Keratinocyte (primary cell): Measurements from ENCODE around the gene RFX3. TPM values are rescaled to one million over a fixed set of nuclear protein-coding genes. Genes with fewer than 3 reads are reported as not detected.

Experiments
- DNase-seq: peaks from one replicate; pipeline ENCODE4 v3.0.0-alpha.2; 2011; ENCODE audit warnings: low read depth, missing footprints, low spot score
- FAIRE-seq: peaks from 2 replicates; lab custom pipeline; 2011; peaks lifted over from hg19 to GRCh38; lab: Jason Lieb, UNC
- H2AFZ ChIP-seq: 2 replicates; pipeline ENCODE4 v1.6.0; 2012; ENCODE audit warnings: low read length, control low read depth, inconsistent platforms; ENCODE audit not compliant: control insufficient read depth
- H3K27ac ChIP-seq: 2 replicates; pipeline ENCODE4 v1.5.1; 2011; ENCODE audit warnings: low read length; ENCODE audit not compliant: control insufficient read depth, insufficient read depth
- H3K27me3 ChIP-seq: 3 replicates; pipeline ENCODE4 v1.6.0; 2011; ENCODE audit warnings: low read length; ENCODE audit not compliant: control insufficient read depth, insufficient read depth; ENCODE audit errors: extremely low read depth
- H3K36me3 ChIP-seq, 2 experiments: 2 replicates in 1 of 2; 3 replicates in 1 of 2; pipeline ENCODE4 v1.5.1; 2011; ENCODE audit warnings: low read length in 2 of 2, mild to moderate bottlenecking in 1 of 2; ENCODE audit not compliant: control insufficient read depth in 2 of 2, insufficient read depth in 2 of 2; ENCODE audit errors: extremely low read depth in 1 of 2
- H3K4me1 ChIP-seq: 3 replicates; pipeline ENCODE4 v1.5.1; 2011; ENCODE audit warnings: low read length; ENCODE audit not compliant: control insufficient read depth, insufficient read depth; ENCODE audit errors: extremely low read depth
- H3K4me2 ChIP-seq: 3 replicates; pipeline ENCODE4 v1.6.0; 2011; ENCODE audit warnings: low read depth, low read length; ENCODE audit not compliant: control insufficient read depth, insufficient read depth; ENCODE audit errors: extremely low read depth
- H3K4me3 ChIP-seq, 3 experiments: fragments of 200-600 bp in 1 of 3; sonication (generic) in 1 of 3; 2 replicates in 2 of 3; 3 replicates in 1 of 3; pipeline ENCODE4 v1.5.1; 2011 to 2016; ENCODE audit warnings: low read length in 3 of 3, mild to moderate bottlenecking in 3 of 3, control low read depth in 2 of 3, inconsistent platforms in 1 of 3, low read depth in 1 of 3, mixed read lengths in 1 of 3, mixed run types in 1 of 3, moderate library complexity in 1 of 3; ENCODE audit not compliant: control insufficient read depth in 2 of 3, insufficient read depth in 2 of 3; ENCODE audit errors: extremely low read depth in 1 of 3
- H3K79me2 ChIP-seq: 2 replicates; pipeline ENCODE4 v1.6.0; 2012; ENCODE audit warnings: low read length; ENCODE audit not compliant: control insufficient read depth, insufficient read depth
- H3K9ac ChIP-seq: 3 replicates; pipeline ENCODE4 v1.6.0; 2011; ENCODE audit warnings: low read length; ENCODE audit not compliant: control insufficient read depth, insufficient read depth; ENCODE audit errors: extremely low read depth
- H3K9me1 ChIP-seq: 3 replicates; pipeline ENCODE4 v1.6.0; 2011; ENCODE audit warnings: low read length; ENCODE audit not compliant: control insufficient read depth, insufficient read depth; ENCODE audit errors: extremely low read depth
- H3K9me3 ChIP-seq: 2 replicates; pipeline ENCODE4 v1.5.1; 2012; ENCODE audit warnings: low read depth, low read length; ENCODE audit not compliant: control insufficient read depth
- H4K20me1 ChIP-seq: 3 replicates; pipeline ENCODE4 v1.6.0; 2011; ENCODE audit warnings: low read length; ENCODE audit not compliant: control insufficient read depth, insufficient read depth; ENCODE audit errors: extremely low read depth
- EZH2 ChIP-seq: IDR thresholded peaks from one replicate; pipeline ENCODE4 v1.6.1; 2012; ENCODE audit warnings: inconsistent platforms, mild to moderate bottlenecking, low read length, moderate library complexity
- dilution Hi-C: fragments of 300-500 bp; cut with MboI; formaldehyde crosslinking; loops from one replicate; pipeline ENCODE4 v1.7.0; 2020; ENCODE audit warnings: low sequenced_read_pairs; ENCODE audit not compliant: extremely low pct_ligation_motif_present
- polyA plus RNA-seq, 5 experiments: library from polyadenylated mRNA; depleted of rRNA in 3 of 5; stranded (reverse) in 3 of 5; stranded (forward) in 1 of 5; unstranded in 1 of 5; fragments of >200 nt; gene quantifications; 1 replicate in 1 of 5; 2 replicates in 3 of 5; 3 replicates in 1 of 5; pipeline versions ENCODE4 v1.2.1 to v1.2.3, GENCODE V29; 2011 to 2012; ENCODE audit warnings: missing spikeins in 2 of 5, low read depth in 1 of 5, low replicate concordance in 1 of 5
- TF ChIP-seq, protein P1 (sequence below), 3 experiments: IDR thresholded peaks in 1 of 3; conservative IDR thresholded peaks in 1 of 3; optimal IDR thresholded peaks in 1 of 3; 2 replicates in 2 of 3; 3 replicates in 1 of 3; pipeline versions ENCODE3 to v1.5.1; 2011; ENCODE audit warnings: low read length in 3 of 3, mild to moderate bottlenecking in 3 of 3, moderate library complexity in 2 of 3, control low read depth in 1 of 3, inconsistent platforms in 1 of 3; ENCODE audit not compliant: insufficient read depth in 2 of 3; ENCODE audit errors: extremely low read depth in 1 of 3

The RFX3 gene
- polyA plus RNA-seq, 1 donor (not counting 4 experiments of a cell fraction or from before 2014, with no cell fraction given), result 1.8 TPM

DNA sequence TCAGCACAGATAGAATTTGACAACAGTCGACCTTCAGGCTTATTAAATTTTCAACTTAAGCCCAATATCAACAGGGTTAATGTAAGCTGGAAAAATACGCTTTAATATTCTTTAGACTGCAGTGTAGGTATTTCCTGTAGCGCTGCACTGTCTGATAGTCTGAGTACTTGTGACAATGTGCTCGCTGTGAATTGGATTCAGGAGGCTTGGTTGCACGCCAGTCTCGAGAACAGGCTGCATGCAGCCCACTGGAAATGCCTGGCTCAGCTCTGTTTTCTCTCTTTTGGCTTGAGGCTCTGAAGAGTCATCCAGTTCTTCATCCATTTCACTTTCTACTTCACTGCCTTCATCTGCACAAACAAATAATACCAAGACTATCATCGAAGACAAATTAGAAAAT, 300.9 kb downstream of the RFX3 start:
- Histone ChIP-seq H3K27ac (no peak overlapping the region), H3K9ac (no peak overlapping the region), H3K4me3 (no peak overlapping the region), H3K4me1 (no peaks in the 10 kb centered on the region), H3K36me3 (no peaks in the 10 kb centered on the region), H4K20me1 (no peaks in the 10 kb centered on the region), H3K9me3 (no peaks in the 10 kb centered on the region), H3K27me3 (no peaks in the 10 kb centered on the region), H2AFZ (no peak overlapping the region), H3K4me2 (no peak overlapping the region), H3K9me1 (no peaks in the 10 kb centered on the region), H3K79me2 (no peaks in the 10 kb centered on the region)
- dilution Hi-C loops, result loop anchor here (25.0 kb wide), 1 partner anchor 212 kb away; no protein-coding TSS in a partner anchor
- no peak for FAIRE-seq
- no peak for TF ChIP-seq EZH2
- TF ChIP-seq, protein P1, sequence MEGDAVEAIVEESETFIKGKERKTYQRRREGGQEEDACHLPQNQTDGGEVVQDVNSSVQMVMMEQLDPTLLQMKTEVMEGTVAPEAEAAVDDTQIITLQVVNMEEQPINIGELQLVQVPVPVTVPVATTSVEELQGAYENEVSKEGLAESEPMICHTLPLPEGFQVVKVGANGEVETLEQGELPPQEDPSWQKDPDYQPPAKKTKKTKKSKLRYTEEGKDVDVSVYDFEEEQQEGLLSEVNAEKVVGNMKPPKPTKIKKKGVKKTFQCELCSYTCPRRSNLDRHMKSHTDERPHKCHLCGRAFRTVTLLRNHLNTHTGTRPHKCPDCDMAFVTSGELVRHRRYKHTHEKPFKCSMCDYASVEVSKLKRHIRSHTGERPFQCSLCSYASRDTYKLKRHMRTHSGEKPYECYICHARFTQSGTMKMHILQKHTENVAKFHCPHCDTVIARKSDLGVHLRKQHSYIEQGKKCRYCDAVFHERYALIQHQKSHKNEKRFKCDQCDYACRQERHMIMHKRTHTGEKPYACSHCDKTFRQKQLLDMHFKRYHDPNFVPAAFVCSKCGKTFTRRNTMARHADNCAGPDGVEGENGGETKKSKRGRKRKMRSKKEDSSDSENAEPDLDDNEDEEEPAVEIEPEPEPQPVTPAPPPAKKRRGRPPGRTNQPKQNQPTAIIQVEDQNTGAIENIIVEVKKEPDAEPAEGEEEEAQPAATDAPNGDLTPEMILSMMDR (optimal IDR thresholded peaks at IDR 0.05 in 1 of 3, IDR thresholded peaks at IDR 0.05 in 1 of 3, conservative IDR thresholded peaks at IDR 0.05 in 1 of 3; ENCODE audit: extremely low read depth in 1 of 3, insufficient read depth in 2 of 3, low read length in 3 of 3), result no peak
- no peak for DNase-seq

DNA sequence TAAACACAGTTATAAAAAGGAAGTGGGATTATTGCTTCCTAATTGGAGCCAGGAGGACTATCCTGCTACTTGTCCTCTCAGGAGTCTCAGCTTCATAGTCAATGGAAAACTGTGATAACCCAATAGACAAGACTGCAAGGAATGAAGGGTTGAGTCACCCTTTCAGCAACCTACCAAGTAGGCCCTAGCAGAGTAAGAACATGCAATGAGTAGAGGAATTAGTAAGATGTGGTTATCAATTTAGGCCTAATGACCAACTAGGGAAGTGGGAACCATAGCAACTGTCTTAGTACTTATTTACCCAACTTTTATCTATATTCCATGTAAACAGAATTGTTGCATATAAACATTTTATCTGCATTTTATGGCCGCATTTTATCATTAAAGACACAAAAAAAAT, 310.1 kb downstream of the RFX3 start:
- Histone ChIP-seq H3K9me1 (no peaks in the 10 kb centered on the region), H3K27me3 (no peaks in the 10 kb centered on the region), H3K4me2 (no peak overlapping the region), H2AFZ (no peak overlapping the region), H3K79me2 (no peaks in the 10 kb centered on the region), H3K9ac (no peak overlapping the region), H3K9me3 (no peaks in the 10 kb centered on the region), H4K20me1 (no peaks in the 10 kb centered on the region), H3K4me3 (no peak overlapping the region), H3K27ac (no peak overlapping the region), H3K36me3 (no peaks in the 10 kb centered on the region), H3K4me1 (no peaks in the 10 kb centered on the region)
- no peak for DNase-seq
- no peak for FAIRE-seq
- TF ChIP-seq EZH2, result no peak
- TF ChIP-seq, protein P1 (optimal IDR thresholded peaks at IDR 0.05 in 1 of 3, IDR thresholded peaks at IDR 0.05 in 1 of 3, conservative IDR thresholded peaks at IDR 0.05 in 1 of 3; ENCODE audit: extremely low read depth in 1 of 3, insufficient read depth in 2 of 3, low read length in 3 of 3), result no peak
- dilution Hi-C loops, result no loop called here
